Measurements from ENCODE around the gene RALBP1. TPM values are rescaled to one million over a fixed set of nuclear protein-coding genes. Genes with fewer than 3 reads are reported as not detected.

RALBP1 gene
- total and polyA plus RNA-seq, 2 of the 4 experiments (the other 2 are of a cell fraction): 30.6 to 38.2 TPM

DNA sequence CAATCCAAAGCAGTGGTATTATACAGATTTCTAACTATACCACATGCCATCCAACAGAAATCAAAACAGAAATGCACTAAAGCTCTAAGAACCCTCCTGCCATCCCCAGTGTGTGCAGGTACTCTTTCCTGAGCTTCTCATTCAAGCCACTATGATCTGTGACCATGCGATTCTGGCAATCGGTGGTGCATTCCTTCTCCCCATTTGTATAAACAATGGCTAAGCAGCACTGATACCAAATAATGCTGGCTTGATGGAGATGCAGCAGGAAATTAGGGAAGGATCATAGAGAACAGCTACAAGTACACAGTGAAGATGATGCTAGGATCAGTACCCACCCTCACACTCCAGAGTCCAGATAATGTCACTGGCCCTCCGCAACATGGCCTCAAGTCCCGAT is 87.3 kb downstream of the RALBP1 start:
- in situ Hi-C loops (cut with MboI; ENCODE audit: low sequenced_read_pairs) (no loop called here), intact Hi-C loops (cut with micrococcal nuclease) (no loop called here), dilution Hi-C loops (cut with HindIII; ENCODE audit: low sequenced_read_pairs, unreplicated experiment) (no loop called here)
- H2AFZ ChIP-seq (replicated peaks; ENCODE audit: low read length, poor library complexity): no peak overlapping the region
- H4K5ac ChIP-seq (ENCODE audit: low read depth, low read length): no peak overlapping the region
- WGBS, 2 experiments (ENCODE audit: extremely low coverage in 2 of 2, insufficient read length in 1 of 2): no CpG with 5 or more reads among the region's 4 CpGs
- ATAC-seq (ENCODE audit: low read depth) (peak; percentile 54), DNase-seq (peak; percentile 11)
- H2BK15ac ChIP-seq (ENCODE audit: low read depth, low read length): no peak overlapping the region
- no peak overlapping the region for H2BK120ac ChIP-seq (ENCODE audit: low read depth, low read length)
- no peak overlapping the region for H4K91ac ChIP-seq (ENCODE audit: insufficient read depth, low read depth, low read length)
- no peak overlapping the region for H3K56ac ChIP-seq (ENCODE audit: extremely low read depth, insufficient read depth, low read length)
- H4K8ac ChIP-seq (ENCODE audit: low read depth in 2 of 2, low read length in 2 of 2): no peak overlapping the region
- H3K9me3 ChIP-seq (ENCODE audit: control insufficient read depth, insufficient read depth, low read length): no peaks in the 10 kb centered on the region
- CTCF ChIA-PET: interaction anchor here (0.5 to 2.0 kb wide), 2 partner anchors 13 to 105 kb away, joined by 4 to 8 read pairs; no protein-coding TSS in a partner anchor
- no TSS peak for BruUV-seq (replicated peaks)
- peaks cover 11% of the 10 kb centered on the region; the same call in 1 of the 2 replicates for H4K20me1 ChIP-seq (ENCODE audit: insufficient read depth, low read length)
- H3K4me1 ChIP-seq (ENCODE audit: control insufficient read depth, insufficient read depth, low read length): peaks cover 1% of the 10 kb centered on the region
- peaks cover 9% of the 10 kb centered on the region for H3K9me1 ChIP-seq (ENCODE audit: insufficient read depth, low read length)
- TF ChIP-seq MAZ (IDR thresholded peaks at IDR 0.05; ENCODE audit: borderline replicate concordance, low read depth, low read length): no peak
- no peak for TF ChIP-seq ELK1 (IDR thresholded peaks at IDR 0.05; ENCODE audit: borderline replicate concordance, low read depth, low read length)
- TF ChIP-seq MAFK (IDR thresholded peaks at IDR 0.05; ENCODE audit: low read depth, low read length): no peak
- no peak for TF ChIP-seq RAD21 (IDR thresholded peaks at IDR 0.05; ENCODE audit: low read length)
- TF ChIP-seq BHLHE40 (IDR thresholded peaks at IDR 0.05; ENCODE audit: low read depth, low read length): no peak
- TF ChIP-seq RFX5 (IDR thresholded peaks at IDR 0.05; ENCODE audit: low read depth, low read length): no peak
- no peak for TF ChIP-seq SMC3 (IDR thresholded peaks at IDR 0.05; ENCODE audit: low read depth, low read length)
- no peak for TF ChIP-seq FOS (IDR thresholded peaks at IDR 0.05; ENCODE audit: low read depth, low read length)
- no peak for TF ChIP-seq MXI1 (IDR thresholded peaks at IDR 0.05; ENCODE audit: borderline replicate concordance, low read depth, low read length)
- TF ChIP-seq CHD1 (IDR thresholded peaks at IDR 0.05; ENCODE audit: low read depth, low read length): no peak
- no peak overlapping the region for H2BK20ac ChIP-seq (ENCODE audit: low read depth, low read length)
- H3K27ac ChIP-seq (ENCODE audit: insufficient read depth, low read length): no peak overlapping the region
- H3K4me3 ChIP-seq (ENCODE audit: insufficient read depth, low read depth, low read length): no peak overlapping the region
- H3K14ac ChIP-seq (replicated peaks; ENCODE audit: low read depth, low read length): no peak overlapping the region
- H3K27me3 ChIP-seq (ENCODE audit: control insufficient read depth, insufficient read depth, low read length): no peaks in the 10 kb centered on the region
- H3K36me3 ChIP-seq (ENCODE audit: control insufficient read depth, insufficient read depth, low read length): peaks cover 37% of the 10 kb centered on the region
- POLR2A ChIA-PET (ENCODE audit: unreplicated experiment): no interaction called here
- H3K79me1 ChIP-seq (ENCODE audit: low read depth in 1 of 2, low read length in 2 of 2): peaks cover 31 to 73% of the 10 kb centered on the region in 2 experiments
- no peak overlapping the region for H3K18ac ChIP-seq (ENCODE audit: low read depth, low read length)
- no peak overlapping the region for H3K4me2 ChIP-seq (ENCODE audit: low read depth, low read length)
- H3K4ac ChIP-seq (ENCODE audit: low read depth, low read length): no peak overlapping the region
- no peak overlapping the region for H2AK9ac ChIP-seq (replicated peaks; ENCODE audit: low read depth, low read length, poor library complexity)
- no peak overlapping the region for H2AK5ac ChIP-seq (ENCODE audit: low read depth, low read length)
- H2BK5ac ChIP-seq (ENCODE audit: low read depth, low read length, poor library complexity, severe bottlenecking): no peak overlapping the region
- no peak overlapping the region for H3K23ac ChIP-seq (ENCODE audit: low read depth, low read length)
- H3K9ac ChIP-seq (ENCODE audit: low read depth, low read length): no peak overlapping the region
